GM23248 (cell line): Measurements from ENCODE around the gene CTNNA3.
"Not testable (repeated sequence)": the region's sequence is repeated elsewhere in the genome, so short reads cannot be mapped to it uniquely, and the experiment has no call there.

ENCODE experiments used
- EZH2 ChIP-seq: fragments of 200-600 bp; sonication (generic); IDR thresholded peaks from 2 replicates; pipeline ENCODE4 v1.6.1; 2018; ENCODE audit warnings: antibody characterized with exemption, mild to moderate bottlenecking; ENCODE audit not compliant: insufficient read depth, poor library complexity, severe bottlenecking
- EZH2phosphoT487 ChIP-seq: fragments of 200-600 bp; sonication (generic); IDR thresholded peaks from 2 replicates; pipeline ENCODE4 v1.6.1; 2018; ENCODE audit warnings: antibody characterized with exemption, moderate library complexity, mild to moderate bottlenecking, low read depth; ENCODE audit not compliant: insufficient read depth

GRCh38 chr10:67558311-67558710, 137.7 kb downstream of the CTNNA3 start:
- not testable (repeated sequence) for TF ChIP-seq EZH2phosphoT487, EZH2
